GM23338 (cell line): Measurements from ENCODE around the gene TNS3.

ENCODE experiments used
- CTCF ChIP-seq, 2 experiments: fragments of 200-600 bp in 1 of 2; sonication (generic) in 1 of 2; conservative IDR thresholded peaks; 2 replicates each; pipeline versions ENCODE4 v1.5.1 to v1.6.1; 2016 to 2017; ENCODE audit warnings: antibody characterized with exemption in 2 of 2, low read depth in 2 of 2, mild to moderate bottlenecking in 2 of 2, moderate library complexity in 1 of 2
- EZH2 ChIP-seq: fragments of 200-600 bp; sonication (generic); IDR thresholded peaks from one replicate; pipeline ENCODE4 v1.8.0; 2017; ENCODE audit warnings: antibody characterized with exemption, mild to moderate bottlenecking, low read depth; ENCODE audit not compliant: unreplicated experiment
- JUNB ChIP-seq: IDR thresholded peaks from one replicate; pipeline ENCODE4 v1.6.1; 2016; ENCODE audit warnings: antibody characterized with exemption; ENCODE audit not compliant: unreplicated experiment
- POLR2AphosphoS5 ChIP-seq: IDR thresholded peaks from 2 replicates; pipeline ENCODE4 v1.6.1; 2016; ENCODE audit warnings: antibody characterized with exemption, low read depth
- REST ChIP-seq: IDR thresholded peaks from one replicate; pipeline ENCODE4 v1.6.1; 2018; ENCODE audit warnings: antibody characterized with exemption; ENCODE audit not compliant: unreplicated experiment
- STAT1 ChIP-seq: IDR thresholded peaks from one replicate; pipeline ENCODE4 v1.6.1; 2016; ENCODE audit warnings: antibody characterized with exemption; ENCODE audit not compliant: unreplicated experiment
- TF ChIP-seq, protein P1 (sequence below): IDR thresholded peaks from 2 replicates; pipeline ENCODE4 v1.6.1; 2016; ENCODE audit warnings: antibody characterized with exemption

DNA sequence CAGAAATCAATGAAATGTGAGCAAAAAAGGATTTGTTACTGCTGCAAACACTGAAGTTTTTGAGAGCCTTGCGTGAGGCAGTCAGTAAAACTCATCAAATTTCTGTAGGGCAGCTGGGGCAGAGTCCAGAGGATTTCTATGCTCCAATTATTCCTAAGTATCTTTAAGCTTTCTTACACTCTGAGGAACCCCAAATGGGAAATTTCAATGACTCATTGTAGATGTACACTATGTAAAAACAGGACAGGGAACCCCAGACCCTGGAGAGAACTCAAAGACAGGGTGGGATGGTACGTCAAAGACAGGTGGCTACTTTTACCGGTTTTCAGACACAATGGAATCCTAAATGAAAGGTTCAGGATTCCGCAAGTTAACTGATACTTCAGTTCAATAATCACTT is 120.2 kb downstream of the TNS3 start:
- no peak for TF ChIP-seq JUNB
- no peak for TF ChIP-seq REST
- TF ChIP-seq CTCF (conservative IDR thresholded peaks at IDR 0.05; ENCODE audit: low read depth in 2 of 2), result no peak
- no peak for TF ChIP-seq STAT1
- TF ChIP-seq, protein P1, sequence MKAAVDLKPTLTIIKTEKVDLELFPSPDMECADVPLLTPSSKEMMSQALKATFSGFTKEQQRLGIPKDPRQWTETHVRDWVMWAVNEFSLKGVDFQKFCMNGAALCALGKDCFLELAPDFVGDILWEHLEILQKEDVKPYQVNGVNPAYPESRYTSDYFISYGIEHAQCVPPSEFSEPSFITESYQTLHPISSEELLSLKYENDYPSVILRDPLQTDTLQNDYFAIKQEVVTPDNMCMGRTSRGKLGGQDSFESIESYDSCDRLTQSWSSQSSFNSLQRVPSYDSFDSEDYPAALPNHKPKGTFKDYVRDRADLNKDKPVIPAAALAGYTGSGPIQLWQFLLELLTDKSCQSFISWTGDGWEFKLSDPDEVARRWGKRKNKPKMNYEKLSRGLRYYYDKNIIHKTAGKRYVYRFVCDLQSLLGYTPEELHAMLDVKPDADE, result no peak
- TF ChIP-seq EZH2, result no peak
- no peak for TF ChIP-seq POLR2AphosphoS5
